IPS-20b (cell line): Measurements from ENCODE around the gene RBBP4.
A peak's percentile ranks its signal among the peaks of the same experiment; 100 is the strongest.
"Not testable (repeated sequence)": the region's sequence is repeated elsewhere in the genome, so short reads cannot be mapped to it uniquely, and the experiment has no call there.

ENCODE experiments used
- H3K27ac ChIP-seq: one replicate; pipeline ENCODE4 v1.5.1; 2013; ENCODE audit warnings: low read length
- H3K27me3 ChIP-seq: 2 replicates; pipeline ENCODE4 v1.6.1; 2013; ENCODE audit warnings: mild to moderate bottlenecking, low read length, inconsistent platforms; ENCODE audit not compliant: insufficient read depth
- H3K36me3 ChIP-seq: 2 replicates; pipeline ENCODE4 v1.6.1; 2013; ENCODE audit warnings: low read depth, mild to moderate bottlenecking, inconsistent platforms, low read length, moderate library complexity; ENCODE audit not compliant: insufficient read depth
- H3K4me1 ChIP-seq: 2 replicates; pipeline ENCODE4 v1.6.1; 2013; ENCODE audit warnings: mild to moderate bottlenecking, control low read depth, inconsistent platforms, low read length, moderate library complexity; ENCODE audit not compliant: insufficient read depth
- H3K4me3 ChIP-seq: 2 replicates; pipeline ENCODE4 v1.5.1; 2013; ENCODE audit warnings: mild to moderate bottlenecking, low read length, inconsistent platforms
- H3K9ac ChIP-seq: 2 replicates; pipeline ENCODE4 v1.6.1; 2013; ENCODE audit warnings: low read depth, mild to moderate bottlenecking, inconsistent platforms, low read length, moderate library complexity
- H3K9me3 ChIP-seq: 2 replicates; pipeline ENCODE4 v1.6.1; 2013; ENCODE audit warnings: mild to moderate bottlenecking, low read depth, low read length, inconsistent platforms; ENCODE audit not compliant: insufficient read depth

The RBBP4 gene

DNA sequence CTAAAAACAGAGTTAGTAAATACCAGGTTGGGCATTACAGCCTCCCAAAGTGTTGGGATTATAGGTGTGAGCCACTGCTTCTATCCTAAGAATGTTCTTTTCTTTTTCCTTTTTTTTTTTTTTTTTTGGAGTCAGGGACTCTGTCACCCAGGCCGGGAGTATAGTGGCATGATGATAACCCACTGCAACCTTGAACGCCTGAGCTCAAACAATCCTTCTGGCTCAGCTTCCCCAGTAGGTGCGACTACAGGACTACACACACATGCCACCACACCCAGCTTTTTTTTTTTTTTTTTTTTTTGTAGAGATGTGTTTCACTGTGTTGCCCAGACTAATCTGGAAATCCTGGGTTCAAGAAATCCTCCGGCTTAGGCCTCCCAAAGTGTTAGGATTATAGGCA is 6.6 kb upstream of the RBBP4 start:
- no peaks in the 10 kb centered on the region for H3K9me3 ChIP-seq
- H3K27ac ChIP-seq, result no peak overlapping the region
- H3K36me3 ChIP-seq, result peaks cover 9% of the 10 kb centered on the region
- H3K27me3 ChIP-seq, result no peaks in the 10 kb centered on the region
- peaks cover 7% of the 10 kb centered on the region; the same call in 1 of the 2 replicates for H3K4me1 ChIP-seq
- no peak overlapping the region for H3K9ac ChIP-seq
- H3K4me3 ChIP-seq, result no peak overlapping the region

DNA sequence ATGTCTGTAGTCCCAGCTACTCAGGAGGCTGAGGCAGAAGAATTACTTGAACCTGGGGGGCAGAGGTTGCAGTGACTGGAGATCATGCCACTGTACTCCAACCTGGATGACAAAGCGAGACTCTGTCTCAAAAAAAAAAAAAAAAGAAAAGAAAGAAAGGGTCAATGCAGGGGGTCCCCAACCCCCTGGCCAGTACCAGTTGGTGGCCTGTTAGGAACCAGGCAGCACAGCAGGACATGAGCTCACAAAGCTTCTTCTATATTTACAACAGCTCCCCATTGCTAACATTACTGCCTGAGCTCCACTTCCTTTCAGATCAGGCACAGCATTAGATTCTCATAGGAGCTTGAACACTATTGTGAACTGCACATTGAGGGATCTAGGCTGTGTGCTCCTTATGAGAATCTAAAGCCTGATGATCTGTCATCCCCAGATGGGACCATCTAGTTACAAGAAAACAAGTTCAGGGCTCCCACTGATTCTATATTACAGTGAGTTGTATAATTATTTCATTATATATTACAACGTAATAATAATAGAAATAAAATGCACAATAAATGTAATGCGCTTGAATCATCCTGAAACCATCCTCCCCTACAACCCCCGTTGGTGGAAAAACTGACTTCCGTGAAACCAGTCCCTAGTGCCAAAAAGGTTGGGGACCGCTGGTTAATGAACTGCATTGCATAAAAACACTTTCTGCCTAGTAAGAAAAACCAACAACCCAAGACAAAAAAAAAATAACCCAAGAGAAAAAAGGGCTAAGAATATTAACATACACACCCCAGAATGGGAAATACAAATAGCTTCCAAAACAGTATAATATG is 3.5 kb upstream of the RBBP4 start:
- H3K9ac ChIP-seq, result no peak overlapping the region
- no peaks in the 10 kb centered on the region for H3K27me3 ChIP-seq
- H3K27ac ChIP-seq, result no peak overlapping the region
- H3K36me3 ChIP-seq, result peaks cover 14% of the 10 kb centered on the region
- no peak overlapping the region for H3K4me3 ChIP-seq
- peaks cover 11% of the 10 kb centered on the region for H3K4me1 ChIP-seq
- no peaks in the 10 kb centered on the region for H3K9me3 ChIP-seq

DNA sequence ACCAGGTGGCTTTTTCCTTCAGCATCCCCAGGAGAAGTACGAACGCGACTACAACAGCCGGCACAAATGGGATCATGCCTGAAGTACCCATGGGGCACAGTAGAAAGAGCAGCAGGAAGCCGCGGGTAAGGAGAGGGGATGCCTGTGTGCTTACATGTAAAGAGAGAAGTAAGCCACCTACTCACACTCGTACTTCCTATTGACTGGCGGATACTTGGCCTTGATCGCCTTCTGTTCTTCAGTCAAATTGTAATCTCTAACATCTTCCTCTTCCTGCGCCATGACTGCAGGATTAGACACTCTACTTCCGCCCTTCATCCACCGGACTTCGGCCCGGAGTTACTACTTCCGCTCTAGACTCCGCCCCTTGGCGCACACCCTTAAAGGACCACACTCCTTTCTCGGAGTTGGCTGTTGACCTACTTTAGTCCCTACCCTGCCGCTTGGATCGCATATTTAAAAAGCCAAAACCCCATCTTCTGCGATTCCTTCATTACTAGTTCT is 708 bp upstream of the RBBP4 start, which contains the start of gene ZBTB8OS:
ZBTB8OS (minus strand) TSS at position 303 of the 504 bp plus-strand sequence; CDS start at position 282, 21 bp downstream.
- Histone ChIP-seq H3K9me3 (no peaks in the 10 kb centered on the region), H3K27ac (peak within 1 kb of the TSS; percentile 97), H3K4me1 (peaks cover 18% of the 10 kb centered on the region), H3K9ac (peak within 1 kb of the TSS; percentile 100), H3K27me3 (no peaks in the 10 kb centered on the region), H3K36me3 (peaks cover 42% of the 10 kb centered on the region), H3K4me3 (peak within 1 kb of the TSS; percentile 98)

DNA sequence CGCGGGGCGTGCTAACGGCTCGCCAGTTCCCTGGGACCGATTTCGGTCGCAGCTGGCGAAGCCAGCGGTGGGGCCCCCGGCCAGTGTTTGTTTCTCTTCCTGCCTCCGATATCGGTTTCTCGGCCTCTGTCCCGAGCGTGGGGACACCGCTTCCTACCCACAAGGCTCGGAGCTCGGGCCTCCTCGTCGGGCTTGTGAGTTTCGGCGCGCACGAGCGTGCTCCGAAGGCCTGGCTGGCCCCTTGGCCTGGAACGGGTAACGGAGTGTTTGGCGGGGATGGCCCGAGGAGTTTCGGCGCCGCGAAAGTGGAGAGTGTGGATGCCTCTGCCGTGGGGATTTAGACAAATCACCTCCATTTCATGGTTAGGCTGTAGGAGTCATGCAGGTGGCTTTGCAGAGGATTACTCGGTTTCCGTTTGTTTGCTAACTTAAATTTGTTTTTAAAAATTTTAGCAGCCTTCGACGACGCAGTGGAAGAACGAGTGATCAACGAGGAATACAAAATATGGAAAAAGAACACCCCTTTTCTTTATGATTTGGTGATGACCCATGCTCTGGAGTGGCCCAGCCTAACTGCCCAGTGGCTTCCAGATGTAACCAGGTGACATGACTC is 559 bp downstream of the RBBP4 start:
- peak overlapping the region; percentile 100 for H3K9ac ChIP-seq
- H3K4me3 ChIP-seq, result peak overlapping the region; percentile 98
- H3K36me3 ChIP-seq, result peaks cover 49% of the 10 kb centered on the region
- H3K27ac ChIP-seq, result peak overlapping the region; percentile 97
- no peaks in the 10 kb centered on the region for H3K27me3 ChIP-seq
- peaks cover 16% of the 10 kb centered on the region for H3K4me1 ChIP-seq
- no peaks in the 10 kb centered on the region for H3K9me3 ChIP-seq

DNA sequence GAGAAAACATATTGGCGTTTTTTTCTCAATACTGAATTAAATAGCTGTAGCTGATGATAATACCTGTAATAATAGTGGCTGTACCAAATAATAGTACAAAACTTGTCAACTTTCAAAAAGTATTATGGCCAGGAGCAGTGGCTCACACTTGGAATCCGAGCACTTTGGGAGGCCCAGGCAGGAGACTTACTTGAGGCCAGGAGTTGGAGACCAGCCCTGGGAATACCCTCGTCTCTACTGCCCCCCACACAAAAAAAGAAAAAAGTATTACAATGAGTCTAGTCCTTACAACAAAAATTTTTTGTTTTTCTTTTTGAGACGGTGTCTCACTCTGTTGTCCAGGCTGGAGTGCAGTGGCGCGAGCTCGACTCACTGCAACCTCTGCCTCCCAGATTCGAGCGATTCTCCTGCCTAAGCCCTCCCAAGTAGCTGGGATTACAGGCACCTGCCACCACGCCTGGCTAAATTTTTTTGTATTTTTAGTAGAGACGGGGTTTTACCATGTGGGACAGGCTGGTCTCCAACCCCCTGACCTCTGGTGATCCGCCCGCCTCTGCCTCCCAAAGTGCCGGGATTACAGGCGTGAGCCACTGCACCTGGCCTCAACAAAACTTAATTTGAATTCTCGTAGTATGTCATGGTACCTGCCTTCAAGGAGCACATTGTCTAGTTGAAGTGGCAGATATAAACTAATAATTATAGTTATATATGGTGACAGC is 1.4 kb downstream of the RBBP4 start:
- Histone ChIP-seq H3K4me1 (peaks cover 16% of the 10 kb centered on the region), H3K9me3 (no peaks in the 10 kb centered on the region)

DNA sequence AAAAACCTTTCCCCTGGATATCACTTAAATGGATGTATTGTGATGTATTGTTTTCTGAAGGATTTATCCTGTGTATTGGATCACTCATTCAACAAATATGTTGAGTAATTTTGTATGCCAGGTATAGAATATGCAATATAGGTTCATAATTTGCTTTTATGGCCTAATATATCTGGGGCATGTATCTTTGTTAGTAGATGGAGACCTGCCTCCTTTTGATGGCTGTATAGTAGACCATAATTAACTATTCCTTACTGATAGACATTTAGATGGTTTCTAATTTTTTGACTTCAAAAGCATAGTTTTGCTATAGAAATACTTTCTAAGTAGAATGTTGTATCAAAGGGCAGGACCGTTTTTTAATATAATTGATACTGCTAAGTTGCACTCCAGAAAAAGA is 8.6 kb downstream of the RBBP4 start:
- no peaks in the 10 kb centered on the region for H3K9me3 ChIP-seq
- H3K4me3 ChIP-seq, result no peak overlapping the region
- H3K27me3 ChIP-seq, result no peaks in the 10 kb centered on the region
- H3K9ac ChIP-seq, result no peak overlapping the region
- H3K4me1 ChIP-seq, result no peaks in the 10 kb centered on the region
- peaks cover 99% of the 10 kb centered on the region for H3K36me3 ChIP-seq
- H3K27ac ChIP-seq, result no peak overlapping the region

More for the DNA sequence above, 1.4 kb downstream of the RBBP4 start:
- H3K27me3 ChIP-seq, result no peaks in the 10 kb centered on the region
- H3K36me3 ChIP-seq, result peaks cover 58% of the 10 kb centered on the region
- H3K27ac ChIP-seq, result peak overlapping the region; percentile 97
- peak overlapping the region; percentile 98 for H3K4me3 ChIP-seq
- peak overlapping the region; percentile 100; the same call in 1 of the 2 replicates for H3K9ac ChIP-seq

DNA sequence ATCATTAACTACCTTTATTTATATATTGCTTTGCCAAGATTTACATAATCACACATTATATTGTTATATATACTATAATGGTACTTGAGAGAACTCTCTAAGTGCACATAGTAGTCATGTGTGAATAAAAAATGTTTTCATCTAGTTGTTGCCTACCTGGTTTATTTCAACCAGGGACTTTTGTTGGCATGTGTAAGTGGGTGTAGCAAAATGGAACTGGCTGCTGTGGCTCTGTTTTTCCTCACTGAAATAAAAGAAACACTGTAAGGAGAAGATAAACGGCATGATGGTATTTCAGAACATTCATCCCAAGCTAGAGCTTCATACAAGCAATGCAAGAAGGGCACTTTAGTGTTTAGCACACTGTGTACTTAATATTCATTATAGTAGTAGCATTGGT is 14.9 kb downstream of the RBBP4 start:
- Histone ChIP-seq H3K4me3 (no peak overlapping the region), H3K27me3 (no peaks in the 10 kb centered on the region), H3K27ac (no peak overlapping the region), H3K4me1 (no peaks in the 10 kb centered on the region), H3K9me3 (no peaks in the 10 kb centered on the region), H3K36me3 (peaks cover 99% of the 10 kb centered on the region), H3K9ac (no peak overlapping the region)

DNA sequence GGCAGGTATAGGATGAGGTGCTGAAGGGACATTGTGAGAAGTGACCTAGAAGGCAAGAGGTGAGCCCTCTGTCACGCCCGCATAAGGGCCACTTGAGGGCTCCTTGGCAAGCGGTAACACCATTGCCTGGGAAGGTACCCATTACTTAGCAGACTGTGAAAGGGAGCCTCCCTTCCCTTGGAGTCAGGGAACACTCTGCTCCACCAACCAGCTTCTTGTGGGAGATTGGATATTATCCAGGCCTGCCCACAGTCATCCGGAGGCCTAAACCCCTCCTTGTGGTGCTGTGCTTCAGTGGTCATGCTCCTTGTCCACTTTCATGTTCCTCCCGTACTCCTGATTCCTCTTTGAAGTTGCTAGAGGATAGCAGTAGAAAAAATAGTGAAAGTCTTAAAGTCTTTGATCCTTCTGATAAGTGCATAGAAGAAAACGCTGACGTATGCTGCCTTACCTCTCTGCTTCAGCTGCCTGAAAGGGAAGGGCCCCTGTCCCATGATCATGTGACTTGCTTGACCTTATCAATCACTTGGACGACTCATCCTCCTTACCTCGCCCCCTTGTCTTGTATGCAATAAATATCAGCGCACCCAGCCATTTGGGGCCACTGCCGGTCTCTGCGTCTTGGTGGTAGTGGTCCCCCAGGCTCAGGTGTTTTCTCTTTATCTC is 16.0 kb downstream of the RBBP4 start:
- Histone ChIP-seq H3K9me3 (no peaks in the 10 kb centered on the region), H3K4me3 (no peak overlapping the region), H3K36me3 (peaks cover 100% of the 10 kb centered on the region), H3K9ac (no peak overlapping the region), H3K27me3 (no peaks in the 10 kb centered on the region), H3K4me1 (no peaks in the 10 kb centered on the region), H3K27ac (no peak overlapping the region)

DNA sequence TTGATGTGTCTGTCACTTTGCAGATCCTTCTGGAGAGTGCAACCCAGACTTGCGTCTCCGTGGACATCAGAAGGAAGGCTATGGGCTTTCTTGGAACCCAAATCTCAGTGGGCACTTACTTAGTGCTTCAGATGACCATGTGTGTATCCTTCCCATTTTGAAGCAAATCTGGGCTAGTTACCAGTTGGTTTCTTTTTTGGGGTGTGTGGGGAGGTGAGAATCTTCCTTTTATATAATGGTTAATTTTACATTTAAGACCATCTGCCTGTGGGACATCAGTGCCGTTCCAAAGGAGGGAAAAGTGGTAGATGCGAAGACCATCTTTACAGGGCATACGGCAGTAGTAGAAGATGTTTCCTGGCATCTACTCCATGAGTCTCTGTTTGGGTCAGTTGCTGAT is 17.7 kb downstream of the RBBP4 start:
- peaks cover 100% of the 10 kb centered on the region for H3K36me3 ChIP-seq
- H3K4me1 ChIP-seq, H3K4me3 ChIP-seq, H3K27ac ChIP-seq, H3K27me3 ChIP-seq, H3K9me3 ChIP-seq, H3K9ac ChIP-seq: not testable (repeated sequence)

DNA sequence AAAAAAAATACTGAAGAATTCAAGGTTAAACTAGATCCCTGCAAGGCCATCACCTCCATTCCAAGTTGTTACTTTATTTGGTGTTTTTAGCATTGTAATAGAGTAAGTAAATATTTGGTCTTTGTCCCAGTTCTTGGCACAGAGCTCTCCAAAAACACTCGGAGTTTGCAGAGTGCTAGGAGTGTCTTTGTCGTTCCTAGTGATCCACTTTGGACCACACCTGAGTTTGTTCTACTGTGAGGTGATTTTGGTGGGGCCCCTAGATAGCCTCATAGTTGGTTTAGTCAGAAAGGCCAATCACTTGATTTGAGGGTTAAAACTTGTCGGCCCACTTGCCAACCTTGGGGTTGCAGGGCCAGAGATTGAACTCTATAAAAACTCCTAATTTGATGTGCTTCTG is 25.9 kb downstream of the RBBP4 start:
- no peak overlapping the region for H3K9ac ChIP-seq
- H3K9me3 ChIP-seq, result no peaks in the 10 kb centered on the region
- no peak overlapping the region for H3K27ac ChIP-seq
- no peak overlapping the region for H3K4me3 ChIP-seq
- H3K36me3 ChIP-seq, result peaks cover 99% of the 10 kb centered on the region
- H3K27me3 ChIP-seq, result no peaks in the 10 kb centered on the region
- no peaks in the 10 kb centered on the region for H3K4me1 ChIP-seq

DNA sequence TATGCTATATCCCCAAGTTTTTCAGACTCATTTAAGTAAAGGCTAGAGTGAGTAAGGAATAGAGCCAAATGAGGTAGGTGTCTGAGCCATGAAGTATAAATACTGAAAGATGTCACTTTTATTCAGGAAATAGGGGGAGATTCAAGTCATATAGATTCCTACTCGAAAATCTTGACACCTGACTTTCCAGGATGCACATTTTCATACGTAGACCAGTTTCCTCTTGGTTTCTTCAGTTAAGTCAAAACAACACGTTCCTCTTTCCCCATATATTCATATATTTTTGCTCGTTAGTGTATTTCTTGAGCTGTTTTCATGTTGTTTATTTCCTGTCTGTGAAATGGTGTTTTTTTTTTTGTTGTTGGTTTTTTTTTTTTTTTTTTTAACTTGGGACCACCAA is 29.0 kb downstream of the RBBP4 start:
- H3K9me3 ChIP-seq, H3K27me3 ChIP-seq, H3K9ac ChIP-seq, H3K4me1 ChIP-seq, H3K27ac ChIP-seq, H3K4me3 ChIP-seq: not testable (repeated sequence)
- peaks cover 100% of the 10 kb centered on the region for H3K36me3 ChIP-seq
